Measurements from ENCODE around the gene TMEM62.
"Not testable (repeated sequence)": the region's sequence is repeated elsewhere in the genome, so short reads cannot be mapped to it uniquely, and the experiment has no call there.

Gene TMEM62

GRCh38 chr15:43177147-43177546, 43.8 kb downstream of the TMEM62 start:
- not testable (repeated sequence) for H3K36me3 ChIP-seq (ENCODE audit: insufficient read depth, low read length); H3K9ac ChIP-seq (ENCODE audit: low read depth, low read length); H3K9me3 ChIP-seq (ENCODE audit: control insufficient read depth, insufficient read depth, low read length); H3K4me1 ChIP-seq (ENCODE audit: insufficient read depth, low read length)

DNA sequence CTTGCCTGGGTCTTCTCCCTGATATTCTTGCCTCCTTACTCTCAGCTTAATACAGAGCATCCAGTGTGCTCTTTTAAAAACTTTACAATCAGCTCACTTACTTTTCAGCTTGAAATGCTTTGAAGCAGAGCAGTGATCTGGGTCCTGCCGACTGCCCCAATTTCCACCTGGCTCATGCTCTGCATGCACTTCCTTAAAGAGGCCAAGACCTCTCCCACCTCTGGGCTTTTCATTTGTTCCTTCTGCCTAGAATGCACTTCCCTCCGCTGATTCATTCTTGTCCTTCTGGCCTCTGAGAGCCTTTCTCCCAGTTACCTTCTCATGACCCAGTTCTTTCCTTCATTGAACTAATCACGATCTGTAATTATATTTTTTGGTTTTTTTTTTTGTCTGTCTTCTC, 49.9 kb downstream of the TMEM62 start:
- Histone ChIP-seq H3K9ac (ENCODE audit: low read depth, low read length) (no peak overlapping the region), H3K4me1 (ENCODE audit: insufficient read depth, low read length) (no peaks in the 10 kb centered on the region), H3K36me3 (ENCODE audit: insufficient read depth, low read length) (no peaks in the 10 kb centered on the region), H3K9me3 (ENCODE audit: control insufficient read depth, insufficient read depth, low read length) (no peaks in the 10 kb centered on the region)

DNA sequence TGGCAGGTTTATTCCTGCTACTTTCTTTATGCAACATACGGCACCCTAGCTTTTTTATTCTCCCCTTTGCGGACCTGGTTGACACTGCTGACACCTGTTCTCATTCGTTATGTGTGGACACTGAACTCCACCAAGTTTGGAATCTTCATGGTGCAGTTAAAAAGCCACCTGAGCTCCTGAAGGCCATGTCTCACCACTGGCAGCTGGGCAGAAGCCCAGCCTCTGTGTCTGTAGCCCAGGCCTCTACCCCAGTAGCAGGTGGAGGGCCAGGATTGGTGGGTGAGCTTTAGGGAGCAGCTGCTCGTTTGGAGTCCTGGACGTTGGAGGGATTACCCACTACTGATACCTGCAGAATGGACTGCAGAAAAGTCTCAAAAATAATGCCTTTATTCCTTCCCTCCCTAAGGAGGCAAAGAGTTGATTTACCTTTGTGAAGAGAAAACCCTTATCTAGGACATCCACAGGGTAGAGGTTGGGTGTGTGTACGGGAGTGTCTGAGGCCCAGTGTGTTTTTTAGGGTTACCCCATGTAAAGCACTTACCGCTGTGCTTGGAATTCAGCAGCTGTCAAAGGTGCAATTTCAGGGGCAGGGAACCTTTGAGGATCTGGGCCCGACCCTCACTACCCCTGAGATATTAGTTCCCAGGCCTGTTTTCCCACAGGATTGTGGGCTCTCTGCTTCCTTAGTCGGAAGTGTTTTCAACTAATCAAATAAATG, 51.2 kb downstream of the TMEM62 start:
- Histone ChIP-seq H3K9me3 (ENCODE audit: control insufficient read depth, insufficient read depth, low read length) (no peaks in the 10 kb centered on the region), H3K9ac (ENCODE audit: low read depth, low read length) (no peak overlapping the region; the same call in 1 of the 2 replicates), H3K4me1 (ENCODE audit: insufficient read depth, low read length) (no peaks in the 10 kb centered on the region), H3K36me3 (ENCODE audit: insufficient read depth, low read length) (no peaks in the 10 kb centered on the region)

DNA sequence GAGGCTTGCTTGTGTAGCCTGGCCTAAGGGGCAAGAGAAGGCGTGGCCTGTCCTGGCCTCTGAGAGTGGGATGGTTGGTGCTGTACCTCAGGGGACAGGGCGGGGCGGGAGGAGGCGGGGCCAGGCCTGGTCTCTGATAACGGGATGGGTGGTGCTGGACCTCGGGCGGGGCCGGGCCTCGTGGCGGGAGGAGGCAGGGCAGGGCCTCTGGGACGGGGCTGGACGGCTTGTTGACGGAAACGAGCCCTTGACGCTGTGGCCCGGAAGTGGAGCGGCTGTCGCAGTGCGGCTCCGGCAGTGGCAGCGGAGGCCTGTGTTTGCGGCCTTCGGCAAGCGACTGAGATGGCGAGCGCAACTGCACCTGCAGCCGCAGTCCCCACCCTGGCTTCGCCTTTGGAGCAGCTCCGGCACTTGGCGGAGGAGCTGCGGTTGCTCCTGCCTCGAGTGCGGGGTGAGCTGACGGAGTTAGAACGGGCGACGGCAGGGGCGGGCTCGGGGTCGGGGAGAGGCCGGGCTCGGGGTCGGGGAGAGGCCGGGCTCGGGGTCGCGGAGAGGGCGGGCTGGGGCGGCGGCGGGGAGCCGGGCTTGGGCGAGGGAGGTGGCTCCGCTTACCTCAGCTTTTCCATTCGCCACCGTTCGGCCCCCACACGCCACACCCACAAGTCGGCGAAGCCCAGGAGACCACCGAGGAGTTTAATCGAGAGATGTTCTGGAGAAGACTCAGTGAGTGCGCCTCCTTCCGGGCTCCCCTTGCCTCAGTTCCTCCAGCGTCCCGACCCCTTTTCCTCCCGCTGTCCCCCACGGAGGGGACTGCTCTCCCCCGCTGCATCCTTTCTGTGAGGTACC, 52.0 kb downstream of the TMEM62 start, which contains the start of gene CCNDBP1:
TSS of gene CCNDBP1 (plus strand) at position 247 of the 846 bp plus-strand sequence. CDS start at position 343, 96 bp downstream.
- Histone ChIP-seq H3K9me3 (ENCODE audit: control insufficient read depth, insufficient read depth, low read length) (no peaks in the 10 kb centered on the region), H3K36me3 (ENCODE audit: insufficient read depth, low read length) (no peaks in the 10 kb centered on the region)

DNA sequence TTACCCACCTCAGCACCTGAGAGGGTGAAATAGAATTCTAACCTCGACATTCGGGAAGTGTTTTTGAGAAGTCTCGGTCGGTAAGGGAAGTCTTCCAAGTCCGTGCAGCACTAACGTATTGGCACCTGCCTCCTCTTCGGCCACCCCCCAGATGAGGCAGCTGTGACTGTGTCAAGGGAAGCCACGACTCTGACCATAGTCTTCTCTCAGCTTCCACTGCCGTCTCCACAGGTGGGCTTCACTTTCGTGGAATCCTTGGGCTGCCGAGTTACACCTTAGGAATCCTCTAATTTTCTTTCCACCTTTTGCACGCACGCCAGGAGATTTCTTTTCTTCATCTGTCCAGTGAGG, 52.6 kb downstream of the TMEM62 start:
- Histone ChIP-seq H3K9me3 (ENCODE audit: control insufficient read depth, insufficient read depth, low read length) (no peaks in the 10 kb centered on the region), H3K36me3 (ENCODE audit: insufficient read depth, low read length) (no peaks in the 10 kb centered on the region), H3K9ac (ENCODE audit: low read depth, low read length) (peak overlapping the region; percentile 81; the same call in 1 of the 2 replicates), H3K4me1 (ENCODE audit: insufficient read depth, low read length) (no peaks in the 10 kb centered on the region)

More for the DNA sequence above, 52.0 kb downstream of the TMEM62 start, which contains the start of gene CCNDBP1:
- no peaks in the 10 kb centered on the region for H3K4me1 ChIP-seq (ENCODE audit: insufficient read depth, low read length)
- H3K9ac ChIP-seq (ENCODE audit: low read depth, low read length): peak within 1 kb of the TSS; percentile 81; the same call in 1 of the 2 replicates

DNA sequence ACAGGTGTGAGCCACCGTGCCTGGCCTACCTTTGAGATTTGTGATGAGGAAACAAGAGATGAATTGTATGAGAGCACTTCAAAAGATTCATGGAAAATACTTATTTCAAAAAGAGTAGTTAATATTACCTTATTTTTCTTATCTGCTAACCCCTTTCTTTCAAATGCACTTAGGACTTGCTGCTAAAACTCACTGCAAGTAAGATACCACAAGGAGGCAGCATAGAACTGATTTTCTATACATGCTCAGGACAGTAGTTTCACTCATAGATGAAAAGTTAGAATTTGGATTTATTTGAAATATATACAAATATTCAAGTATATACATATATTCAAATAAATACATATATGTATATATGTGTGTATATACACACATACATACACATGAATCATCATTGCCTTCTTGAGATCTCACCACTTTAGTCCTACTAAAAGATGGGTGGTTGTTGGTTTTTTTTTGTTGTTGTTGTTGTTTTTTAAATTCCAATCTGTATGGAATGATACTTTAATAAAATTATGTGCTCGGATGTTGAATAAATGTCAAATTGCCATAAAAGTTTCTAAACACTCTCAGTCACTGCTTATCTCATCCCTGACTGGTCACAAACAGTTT, 54.3 kb downstream of the TMEM62 start:
- Histone ChIP-seq H3K9ac (ENCODE audit: low read depth, low read length) (no peak overlapping the region), H3K9me3 (ENCODE audit: control insufficient read depth, insufficient read depth, low read length) (no peaks in the 10 kb centered on the region), H3K36me3 (ENCODE audit: insufficient read depth, low read length) (no peaks in the 10 kb centered on the region; the same call in 1 of the 2 replicates), H3K4me1 (ENCODE audit: insufficient read depth, low read length) (no peaks in the 10 kb centered on the region)

DNA sequence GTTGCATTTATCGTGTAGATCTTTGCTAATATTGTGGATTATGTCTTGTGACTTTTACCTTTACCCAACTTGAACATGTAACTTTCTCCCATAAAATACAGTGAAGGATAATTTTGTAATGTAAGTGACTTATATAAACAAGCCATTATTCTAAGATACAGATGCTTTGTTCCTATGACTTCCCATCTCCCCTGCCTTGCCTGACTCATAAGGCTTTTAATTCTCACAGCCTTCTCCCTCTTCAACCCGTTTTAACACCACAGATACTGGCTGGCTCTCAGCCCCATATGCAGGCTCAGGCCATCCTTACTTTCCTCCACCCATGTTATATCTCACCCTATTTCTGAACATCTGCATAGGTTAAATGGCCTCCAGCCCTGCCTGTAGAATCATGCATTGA, 55.9 kb downstream of the TMEM62 start:
- Histone ChIP-seq H3K36me3 (ENCODE audit: insufficient read depth, low read length) (no peaks in the 10 kb centered on the region; the same call in 1 of the 2 replicates), H3K4me1 (ENCODE audit: insufficient read depth, low read length) (no peaks in the 10 kb centered on the region), H3K9me3 (ENCODE audit: control insufficient read depth, insufficient read depth, low read length) (no peaks in the 10 kb centered on the region), H3K9ac (ENCODE audit: low read depth, low read length) (no peak overlapping the region)

GRCh38 chr15:43190178-43190577, 56.8 kb downstream of the TMEM62 start:
- no peaks in the 10 kb centered on the region for H3K4me1 ChIP-seq (ENCODE audit: insufficient read depth, low read length)
- no peaks in the 10 kb centered on the region; the same call in none of the 2 replicates for H3K36me3 ChIP-seq (ENCODE audit: insufficient read depth, low read length)
- H3K9me3 ChIP-seq (ENCODE audit: control insufficient read depth, insufficient read depth, low read length): no peaks in the 10 kb centered on the region
- no peak overlapping the region for H3K9ac ChIP-seq (ENCODE audit: low read depth, low read length)

DNA sequence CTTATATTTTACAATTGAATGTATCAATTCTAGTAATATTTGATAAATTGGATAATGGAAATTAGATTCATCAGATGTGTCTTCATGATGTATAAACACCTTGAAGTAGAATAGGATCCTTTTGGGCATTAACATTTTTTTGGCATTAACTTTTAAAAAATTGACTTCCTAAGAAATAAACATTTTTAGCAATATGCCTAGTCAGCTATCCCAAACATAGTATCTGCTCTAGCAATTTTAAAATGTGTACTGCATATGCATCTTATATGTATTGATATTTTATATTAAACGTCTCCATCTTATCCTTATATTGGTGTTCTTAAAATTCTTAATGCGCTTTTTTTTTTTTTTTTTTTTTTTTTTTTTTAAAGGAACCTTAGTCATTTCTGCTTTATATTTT, 60.3 kb downstream of the TMEM62 start:
- no peaks in the 10 kb centered on the region for H3K4me1 ChIP-seq (ENCODE audit: insufficient read depth, low read length)
- H3K9ac ChIP-seq (ENCODE audit: low read depth, low read length): no peak overlapping the region
- H3K9me3 ChIP-seq (ENCODE audit: control insufficient read depth, insufficient read depth, low read length): no peaks in the 10 kb centered on the region; the same call in 1 of the 2 replicates
- no peaks in the 10 kb centered on the region; the same call in none of the 2 replicates for H3K36me3 ChIP-seq (ENCODE audit: insufficient read depth, low read length)

GRCh38 chr15:43194795-43195194, 61.4 kb downstream of the TMEM62 start:
- Histone ChIP-seq H3K9ac (ENCODE audit: low read depth, low read length) (no peak overlapping the region), H3K36me3 (ENCODE audit: insufficient read depth, low read length) (no peaks in the 10 kb centered on the region; the same call in none of the 2 replicates), H3K4me1 (ENCODE audit: insufficient read depth, low read length) (no peaks in the 10 kb centered on the region), H3K9me3 (ENCODE audit: control insufficient read depth, insufficient read depth, low read length) (no peaks in the 10 kb centered on the region; the same call in 1 of the 2 replicates)

- H3K4me1 ChIP-seq (ENCODE audit: insufficient read depth, low read length): no peaks in the 10 kb centered on the region
- no peaks in the 10 kb centered on the region; the same call in 1 of the 2 replicates for H3K36me3 ChIP-seq (ENCODE audit: insufficient read depth, low read length)
- no peak overlapping the region for H3K9ac ChIP-seq (ENCODE audit: low read depth, low read length)
- H3K9me3 ChIP-seq (ENCODE audit: control insufficient read depth, insufficient read depth, low read length): no peaks in the 10 kb centered on the region; the same call in 1 of the 2 replicates
Observed at GRCh38 chr15:43196760-43197548, 63.6 kb downstream of the TMEM62 start.

GRCh38 chr15:43197773-43198172, 64.4 kb downstream of the TMEM62 start:
- H3K9me3 ChIP-seq (ENCODE audit: control insufficient read depth, insufficient read depth, low read length): not testable (repeated sequence)

DNA sequence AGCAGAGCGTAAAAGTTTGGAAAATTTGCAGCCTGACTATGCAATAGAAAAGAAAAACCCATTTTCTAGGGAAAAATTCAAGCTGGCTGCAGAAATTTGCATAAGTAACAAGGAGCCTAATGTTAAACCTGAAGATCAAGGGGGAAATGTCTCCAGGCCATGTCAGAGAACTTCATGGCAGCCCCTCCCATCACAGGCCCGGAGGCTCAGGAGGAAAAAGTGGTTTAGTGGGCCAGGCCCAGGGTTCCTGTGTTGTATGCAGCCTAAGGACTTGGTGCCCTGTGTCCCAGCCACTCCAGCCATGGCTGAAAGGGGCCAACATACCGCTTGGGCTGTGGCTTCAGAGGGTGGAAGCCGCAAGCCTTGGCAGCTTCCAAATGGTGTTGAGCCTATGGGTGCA, 65.2 kb downstream of the TMEM62 start:
- H3K4me1 ChIP-seq (ENCODE audit: insufficient read depth, low read length); H3K9ac ChIP-seq (ENCODE audit: low read depth, low read length); H3K36me3 ChIP-seq (ENCODE audit: insufficient read depth, low read length); H3K9me3 ChIP-seq (ENCODE audit: control insufficient read depth, insufficient read depth, low read length): not testable (repeated sequence)

More at GRCh38 chr15:43197773-43198172, 64.4 kb downstream of the TMEM62 start:
- H3K36me3 ChIP-seq (ENCODE audit: insufficient read depth, low read length); H3K9ac ChIP-seq (ENCODE audit: low read depth, low read length); H3K4me1 ChIP-seq (ENCODE audit: insufficient read depth, low read length): not testable (repeated sequence)

DNA sequence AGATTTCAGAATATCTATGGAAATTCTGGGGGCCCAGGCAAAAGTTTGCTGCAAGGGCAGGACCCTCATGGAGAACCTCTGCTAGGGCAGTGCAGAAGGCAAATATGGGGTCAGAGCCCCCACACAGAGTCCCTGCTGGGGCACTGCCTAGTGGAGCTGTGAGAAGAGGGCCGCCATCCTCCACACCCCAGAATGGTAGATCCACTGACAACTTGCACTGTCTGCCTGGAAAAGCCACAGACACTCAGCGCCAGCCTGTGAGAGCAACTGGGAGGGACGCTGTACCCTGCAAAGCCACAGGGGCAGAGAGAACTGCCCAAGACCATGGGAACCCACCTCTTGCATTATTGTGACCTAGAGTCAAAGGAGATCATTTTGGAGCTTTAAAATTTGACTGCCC, 65.6 kb downstream of the TMEM62 start:
- Histone ChIP-seq H3K36me3 (ENCODE audit: insufficient read depth, low read length) (no peaks in the 10 kb centered on the region; the same call in 1 of the 2 replicates), H3K4me1 (ENCODE audit: insufficient read depth, low read length) (no peaks in the 10 kb centered on the region; the same call in 1 of the 2 replicates), H3K9ac (ENCODE audit: low read depth, low read length) (no peak overlapping the region), H3K9me3 (ENCODE audit: control insufficient read depth, insufficient read depth, low read length) (no peaks in the 10 kb centered on the region; the same call in 1 of the 2 replicates)
